Stimulated activated CD4-positive, alpha-beta T cell treated with anti-CD3 and anti-CD28 coated beads, Interleukin-4, amount 100 ng/mL, for 48 hours (primary cell): Measurements from ENCODE around the gene PARL.

Experiments used
- DNase-seq, 2 donors: peaks; one replicate each; pipeline ENCODE4 v3.0.0-alpha.2; 2020; ENCODE audit warnings: low read depth in 2 of 2

Gene PARL

GRCh38 chr3:183854318-183855035 is 30.2 kb downstream of the PARL start:
- DNase-seq, result no peak

GRCh38 chr3:183845608-183846288 is 38.9 kb downstream of the PARL start:
- DNase-seq, result no peak

GRCh38 chr3:183845090-183845489 is 39.6 kb downstream of the PARL start:
- no peak for DNase-seq

- DNase-seq, result no peak
Observed at GRCh38 chr3:183844606-183845005, 40.1 kb downstream of the PARL start.

GRCh38 chr3:183839751-183840150 is 44.9 kb downstream of the PARL start:
- no peak for DNase-seq

- no peak for DNase-seq
Observed at GRCh38 chr3:183837894-183838293, 46.8 kb downstream of the PARL start.

- no peak for DNase-seq
Observed at GRCh38 chr3:183837390-183837789, 47.3 kb downstream of the PARL start.

GRCh38 chr3:183833516-183833915 is 51.2 kb downstream of the PARL start:
- DNase-seq, result no peak

- DNase-seq, result no peak
Observed at GRCh38 chr3:183830187-183830586, 54.5 kb downstream of the PARL start.

GRCh38 chr3:183829466-183829865 is 55.2 kb downstream of the PARL start:
- no peak for DNase-seq

GRCh38 chr3:183828538-183828870 is 56.2 kb downstream of the PARL start:
- DNase-seq, result no peak

- DNase-seq, result no peak
Observed at GRCh38 chr3:183827809-183828537, 56.7 kb downstream of the PARL start.

- no peak for DNase-seq
Observed at GRCh38 chr3:183826448-183827250, 58.0 kb downstream of the PARL start.

GRCh38 chr3:183825456-183826161 is 59.1 kb downstream of the PARL start, which contains the start of gene MAP6D1:
MAP6D1 (minus strand) TSS chr3:183825577; CDS start chr3:183825547, 30 bp downstream.
- peak; percentile 6 to 15 for DNase-seq

- peak in 1 of 2 donors; percentile 8 for DNase-seq
Observed at GRCh38 chr3:183824761-183825455, 59.8 kb downstream of the PARL start.

- DNase-seq, result no peak
Observed at GRCh38 chr3:183823963-183824362, 60.7 kb downstream of the PARL start.

- DNase-seq, result no peak
Observed at GRCh38 chr3:183822631-183823030, 62.0 kb downstream of the PARL start.

GRCh38 chr3:183819831-183820230 is 64.8 kb downstream of the PARL start:
- no peak for DNase-seq

- no peak for DNase-seq
Observed at GRCh38 chr3:183818706-183819624, 65.7 kb downstream of the PARL start.
